Measurements from ENCODE around the gene SIL1. TPM values are rescaled to one million over a fixed set of nuclear protein-coding genes. Genes with fewer than 3 reads are reported as not detected.

SIL1 gene
- total RNA-seq, 4 donors from 2014 or later: 20.3 to 39.2 (median 29.1) TPM

DNA sequence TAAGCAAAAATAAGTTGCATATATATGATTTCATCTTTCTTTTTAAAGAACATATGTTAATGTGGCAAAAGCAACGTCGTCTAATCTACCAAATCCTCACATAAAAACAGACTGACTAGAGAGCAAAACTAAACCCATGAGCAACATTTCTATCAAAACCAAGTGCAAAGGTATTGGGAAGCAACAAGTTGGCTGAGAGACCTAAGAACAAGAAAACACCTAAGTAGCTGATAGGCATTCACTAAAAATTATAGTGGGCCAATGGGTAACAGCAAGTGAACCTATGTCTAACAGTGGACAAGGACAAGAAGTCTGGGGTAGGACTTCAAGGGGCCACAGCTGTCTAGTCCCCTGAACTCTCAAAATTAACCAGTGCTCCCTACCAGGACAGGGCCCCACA, 130.1 kb downstream of the SIL1 start:
- H3K4me1 ChIP-seq: peaks cover 0 to 12% (median 2%) of the 10 kb centered on the region in 4 donors
- H3K27me3 ChIP-seq: no peaks in the 10 kb centered on the region
- no peak for TF ChIP-seq POLR2AphosphoS5 (IDR thresholded peaks at IDR 0.05)
- TF ChIP-seq, protein P1, sequence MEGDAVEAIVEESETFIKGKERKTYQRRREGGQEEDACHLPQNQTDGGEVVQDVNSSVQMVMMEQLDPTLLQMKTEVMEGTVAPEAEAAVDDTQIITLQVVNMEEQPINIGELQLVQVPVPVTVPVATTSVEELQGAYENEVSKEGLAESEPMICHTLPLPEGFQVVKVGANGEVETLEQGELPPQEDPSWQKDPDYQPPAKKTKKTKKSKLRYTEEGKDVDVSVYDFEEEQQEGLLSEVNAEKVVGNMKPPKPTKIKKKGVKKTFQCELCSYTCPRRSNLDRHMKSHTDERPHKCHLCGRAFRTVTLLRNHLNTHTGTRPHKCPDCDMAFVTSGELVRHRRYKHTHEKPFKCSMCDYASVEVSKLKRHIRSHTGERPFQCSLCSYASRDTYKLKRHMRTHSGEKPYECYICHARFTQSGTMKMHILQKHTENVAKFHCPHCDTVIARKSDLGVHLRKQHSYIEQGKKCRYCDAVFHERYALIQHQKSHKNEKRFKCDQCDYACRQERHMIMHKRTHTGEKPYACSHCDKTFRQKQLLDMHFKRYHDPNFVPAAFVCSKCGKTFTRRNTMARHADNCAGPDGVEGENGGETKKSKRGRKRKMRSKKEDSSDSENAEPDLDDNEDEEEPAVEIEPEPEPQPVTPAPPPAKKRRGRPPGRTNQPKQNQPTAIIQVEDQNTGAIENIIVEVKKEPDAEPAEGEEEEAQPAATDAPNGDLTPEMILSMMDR (IDR thresholded peaks at IDR 0.05): no peak
- TF ChIP-seq POLR2A (IDR thresholded peaks at IDR 0.05; ENCODE audit: low read depth): no peak
- no peak for TF ChIP-seq EP300 (IDR thresholded peaks at IDR 0.05)
- H3K9me3 ChIP-seq: no peaks in the 10 kb centered on the region
- no peak overlapping the region for H3K27ac ChIP-seq (replicated peaks in 1 of 4)
- intact Hi-C loops (cut with DNase I): no loop called here
- no peak for DNase-seq (ENCODE audit: extremely low spot score)
- H3K4me3 ChIP-seq: no peak overlapping the region
- no peaks in the 10 kb centered on the region for H3K36me3 ChIP-seq
- 98% methylated on average over 2 of the region's 2 CpGs for WGBS

DNA sequence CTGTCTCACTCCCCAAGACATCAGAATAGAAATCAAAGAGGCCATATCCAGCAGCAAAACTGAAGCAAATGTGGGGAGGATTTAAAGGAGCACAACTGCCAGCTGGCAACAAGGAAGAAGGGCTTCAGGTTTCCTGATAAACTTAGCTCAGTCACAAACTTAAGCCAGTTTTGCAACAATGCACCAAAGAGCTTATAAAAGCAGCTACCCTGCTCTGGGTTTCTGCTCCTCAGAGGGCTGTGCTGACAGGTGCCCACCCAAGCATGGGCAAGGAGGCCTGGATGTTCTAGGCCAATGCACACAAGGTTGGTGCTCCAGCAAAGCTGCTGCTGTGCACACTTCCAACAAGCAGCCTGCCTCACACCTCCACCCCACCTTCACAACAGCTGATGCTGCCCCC, 132.9 kb downstream of the SIL1 start:
- Histone ChIP-seq H3K27me3 (no peaks in the 10 kb centered on the region), H3K4me3 (no peak overlapping the region), H3K27ac (replicated peaks in 1 of 4) (no peak overlapping the region), H3K36me3 (no peaks in the 10 kb centered on the region), H3K9me3 (no peaks in the 10 kb centered on the region), H3K4me1 (peaks cover 13 to 35% (median 18%) of the 10 kb centered on the region in 4 donors)
- TF ChIP-seq POLR2A (IDR thresholded peaks at IDR 0.05; ENCODE audit: low read depth): no peak
- no peak for TF ChIP-seq EP300 (IDR thresholded peaks at IDR 0.05)
- TF ChIP-seq POLR2AphosphoS5 (IDR thresholded peaks at IDR 0.05): no peak
- TF ChIP-seq, protein P1 (IDR thresholded peaks at IDR 0.05): no peak
- intact Hi-C loops (cut with DNase I): no loop called here
- peak; percentile 39 for DNase-seq (ENCODE audit: extremely low spot score)

DNA sequence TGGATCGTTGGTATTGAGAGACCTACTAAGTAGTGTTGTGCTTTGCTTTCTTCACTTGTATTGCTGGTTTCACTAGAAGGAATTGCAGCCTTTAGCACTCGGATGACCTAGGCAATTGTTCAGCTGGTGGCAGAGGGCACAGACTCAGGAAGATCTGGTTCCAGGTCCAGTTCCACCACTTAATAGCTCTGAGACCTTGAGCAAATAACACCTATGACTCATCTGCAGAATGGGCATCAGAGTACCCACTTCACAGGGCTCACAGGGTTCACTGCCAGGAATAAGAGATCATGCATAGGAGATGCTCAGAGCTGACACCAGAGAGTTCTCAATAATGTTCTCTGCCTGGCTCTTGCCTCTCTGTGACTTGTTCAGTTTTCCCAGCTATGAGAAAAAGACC, 133.6 kb downstream of the SIL1 start:
- intact Hi-C loops (cut with DNase I): no loop called here
- DNase-seq (ENCODE audit: extremely low spot score): peak; percentile 12
- TF ChIP-seq POLR2AphosphoS5 (IDR thresholded peaks at IDR 0.05) (no peak), POLR2A (IDR thresholded peaks at IDR 0.05; ENCODE audit: low read depth) (no peak), EP300 (IDR thresholded peaks at IDR 0.05) (no peak)
- TF ChIP-seq, protein P1 (IDR thresholded peaks at IDR 0.05): no peak
- H3K27ac ChIP-seq (replicated peaks in 1 of 4): no peak overlapping the region
- 92% methylated on average over 2 of the region's 2 CpGs for WGBS
- H3K9me3 ChIP-seq: no peaks in the 10 kb centered on the region
- H3K4me1 ChIP-seq: peaks cover 13 to 35% (median 18%) of the 10 kb centered on the region in 4 donors
- no peak overlapping the region for H3K4me3 ChIP-seq
- no peaks in the 10 kb centered on the region for H3K36me3 ChIP-seq
- H3K27me3 ChIP-seq: no peaks in the 10 kb centered on the region

DNA sequence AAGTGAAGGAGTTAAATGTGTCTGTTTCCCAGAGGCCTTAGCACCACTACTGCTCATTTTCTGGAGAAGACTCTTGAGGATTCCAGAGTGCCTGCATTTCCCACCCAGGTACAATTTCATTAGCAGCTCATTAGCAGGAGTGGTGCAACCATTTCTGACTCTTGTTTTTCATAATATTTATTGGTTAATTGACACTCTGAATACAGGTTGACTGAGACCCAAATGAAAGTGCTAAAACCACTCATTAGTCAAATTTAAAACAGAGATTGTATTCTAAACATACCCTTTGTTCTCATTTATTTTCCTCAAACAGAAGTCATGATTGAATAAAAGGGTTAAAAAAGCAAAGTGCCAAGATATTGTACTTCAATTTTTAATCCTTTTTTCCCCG, 134.5 kb downstream of the SIL1 start:
- no peaks in the 10 kb centered on the region for H3K27me3 ChIP-seq
- no peak overlapping the region for H3K27ac ChIP-seq (replicated peaks in 1 of 4)
- H3K9me3 ChIP-seq: no peaks in the 10 kb centered on the region
- WGBS: 86% methylated on average over 1 of the region's 1 CpG
- H3K4me3 ChIP-seq: no peak overlapping the region
- TF ChIP-seq POLR2A (IDR thresholded peaks at IDR 0.05; ENCODE audit: low read depth): no peak
- TF ChIP-seq, protein P1 (IDR thresholded peaks at IDR 0.05): no peak
- TF ChIP-seq EP300 (IDR thresholded peaks at IDR 0.05): no peak
- TF ChIP-seq POLR2AphosphoS5 (IDR thresholded peaks at IDR 0.05): no peak
- intact Hi-C loops (cut with DNase I): no loop called here
- peak; percentile 31 for DNase-seq (ENCODE audit: extremely low spot score)
- H3K4me1 ChIP-seq: peaks cover 13 to 35% (median 18%) of the 10 kb centered on the region in 4 donors
- no peaks in the 10 kb centered on the region for H3K36me3 ChIP-seq

Data from esophagus muscularis mucosa (tissue), 4 donors.